Inflammatory macrophage (primary cell): Measurements from ENCODE around the gene CA5A.
"Not testable (repeated sequence)": the region's sequence is repeated elsewhere in the genome, so short reads cannot be mapped to it uniquely, and the experiment has no call there.

Experiments used
- DNase-seq, 2 donors: peaks; one replicate each; pipeline ENCODE4 v3.0.0-alpha.2; 2020 to 2022

Gene CA5A

DNA sequence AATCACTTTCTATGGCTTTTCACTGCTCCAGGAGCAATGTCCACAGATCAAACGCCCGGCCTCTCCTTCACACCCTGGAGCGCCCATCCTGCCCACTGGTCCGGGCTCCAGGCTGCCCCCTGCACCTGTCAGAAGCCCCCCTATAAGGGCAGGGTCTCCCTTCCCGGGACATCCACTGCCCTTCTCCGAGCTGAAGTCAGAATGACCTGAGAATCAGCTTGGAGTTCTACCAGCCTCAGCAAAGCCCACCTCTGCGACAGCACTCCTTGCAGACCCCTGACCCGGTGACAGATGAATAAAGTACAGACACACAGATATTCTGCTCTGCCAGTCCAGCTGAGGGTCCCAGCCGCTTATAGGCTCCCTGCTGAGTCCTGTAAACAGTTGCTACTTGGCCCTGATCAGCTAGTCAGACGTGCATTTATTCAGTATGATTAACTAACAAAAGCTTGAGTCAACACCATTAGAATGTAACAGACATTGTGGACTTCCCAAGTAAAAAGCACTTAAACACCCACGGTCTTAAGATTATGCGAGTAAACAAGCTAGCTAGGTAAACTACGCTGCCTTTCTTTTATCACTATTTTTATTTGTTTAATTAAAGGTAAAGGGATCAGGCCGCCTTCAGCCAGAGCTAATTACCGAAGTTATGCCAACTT, 71.9 kb downstream of the CA5A start:
- no peak for DNase-seq

DNA sequence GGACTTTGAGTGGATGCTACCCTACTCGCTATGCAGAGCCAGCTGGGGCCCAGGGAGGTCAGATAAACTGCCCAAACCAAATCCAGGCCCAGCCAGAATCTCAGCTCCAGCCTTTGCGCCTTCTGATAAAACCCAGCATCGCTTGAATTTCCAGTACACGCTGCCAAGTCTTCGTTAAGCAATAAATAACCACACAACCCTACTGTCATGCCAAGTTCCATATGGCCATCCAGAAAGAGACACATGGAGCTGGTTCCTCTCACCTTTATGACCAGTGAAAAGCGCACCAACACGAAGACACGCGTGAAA, 73.0 kb downstream of the CA5A start:
- not testable (repeated sequence) for DNase-seq

DNA sequence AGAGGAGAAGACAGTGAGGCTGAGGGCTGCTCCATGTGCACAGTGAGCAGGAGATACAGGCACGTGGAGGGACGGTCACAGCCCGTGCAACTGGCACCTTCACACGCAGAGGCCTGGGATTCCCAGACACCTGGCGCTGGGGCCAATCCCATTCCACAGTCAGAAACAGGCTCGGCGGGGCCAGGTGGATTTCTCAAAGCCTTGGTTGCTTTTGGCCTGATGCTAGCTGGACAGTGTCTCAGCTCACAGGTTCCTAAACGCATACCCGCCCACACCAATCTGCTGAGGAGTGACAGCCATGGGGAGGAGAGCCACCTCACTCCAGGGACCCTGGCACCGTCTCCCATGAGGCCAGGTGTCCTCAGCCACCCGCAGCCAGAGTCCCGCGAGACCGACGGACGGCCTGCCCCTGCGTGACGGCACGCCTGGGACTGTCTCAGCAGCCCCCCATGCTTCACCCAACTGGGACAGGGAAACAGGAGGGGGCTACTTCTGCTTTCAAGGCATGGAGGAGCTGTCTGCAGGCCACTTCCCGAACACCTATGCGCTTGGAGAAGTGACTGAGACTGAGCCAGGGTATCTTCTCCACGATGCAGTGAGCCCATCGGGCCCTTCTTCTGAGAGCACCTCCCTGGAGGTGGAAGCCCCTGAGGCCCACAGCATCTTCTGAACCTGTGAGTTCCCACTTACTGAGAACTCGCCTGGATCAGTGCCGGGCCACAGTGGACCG, 73.6 kb downstream of the CA5A start:
- DNase-seq, result not testable (repeated sequence)

DNA sequence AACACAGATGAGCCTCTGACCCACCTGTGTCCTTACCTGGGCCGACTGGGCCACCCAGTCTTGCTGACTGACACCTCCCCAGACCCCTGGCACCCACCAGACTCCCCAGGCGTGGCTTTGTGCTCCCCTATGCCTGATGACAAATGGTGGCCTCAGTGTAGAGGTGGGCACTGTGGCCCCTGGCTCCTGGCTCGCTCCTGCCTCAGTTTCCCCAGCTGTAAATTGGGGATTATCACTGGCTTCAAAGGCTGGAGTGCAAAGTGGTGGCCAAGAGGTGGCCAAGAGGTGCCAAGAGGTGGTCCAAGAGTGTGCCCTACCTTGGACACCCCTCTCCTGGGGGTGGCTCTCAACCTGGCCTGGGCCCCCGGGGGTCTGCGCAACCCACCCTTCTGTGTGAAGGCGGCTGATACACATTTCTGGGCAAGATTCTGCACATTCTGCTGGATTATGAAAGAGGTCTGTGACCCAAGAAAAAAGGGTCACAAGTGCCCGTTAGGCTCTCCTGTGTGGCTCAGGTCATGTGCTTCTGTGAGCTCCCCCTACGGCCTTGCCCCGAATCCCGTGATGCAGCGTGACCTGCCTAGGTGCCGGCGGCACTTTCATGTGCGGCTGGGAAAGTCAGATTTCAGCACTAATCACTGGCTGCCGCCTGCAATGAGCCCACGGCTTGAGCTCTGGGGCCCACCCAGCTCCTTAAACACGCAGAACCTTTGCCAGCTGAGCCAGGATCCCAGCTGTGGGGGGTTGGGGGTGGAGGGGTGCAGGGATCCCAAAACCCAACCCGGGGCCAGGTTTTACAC, 74.8 kb downstream of the CA5A start:
- DNase-seq, result not testable (repeated sequence)

DNA sequence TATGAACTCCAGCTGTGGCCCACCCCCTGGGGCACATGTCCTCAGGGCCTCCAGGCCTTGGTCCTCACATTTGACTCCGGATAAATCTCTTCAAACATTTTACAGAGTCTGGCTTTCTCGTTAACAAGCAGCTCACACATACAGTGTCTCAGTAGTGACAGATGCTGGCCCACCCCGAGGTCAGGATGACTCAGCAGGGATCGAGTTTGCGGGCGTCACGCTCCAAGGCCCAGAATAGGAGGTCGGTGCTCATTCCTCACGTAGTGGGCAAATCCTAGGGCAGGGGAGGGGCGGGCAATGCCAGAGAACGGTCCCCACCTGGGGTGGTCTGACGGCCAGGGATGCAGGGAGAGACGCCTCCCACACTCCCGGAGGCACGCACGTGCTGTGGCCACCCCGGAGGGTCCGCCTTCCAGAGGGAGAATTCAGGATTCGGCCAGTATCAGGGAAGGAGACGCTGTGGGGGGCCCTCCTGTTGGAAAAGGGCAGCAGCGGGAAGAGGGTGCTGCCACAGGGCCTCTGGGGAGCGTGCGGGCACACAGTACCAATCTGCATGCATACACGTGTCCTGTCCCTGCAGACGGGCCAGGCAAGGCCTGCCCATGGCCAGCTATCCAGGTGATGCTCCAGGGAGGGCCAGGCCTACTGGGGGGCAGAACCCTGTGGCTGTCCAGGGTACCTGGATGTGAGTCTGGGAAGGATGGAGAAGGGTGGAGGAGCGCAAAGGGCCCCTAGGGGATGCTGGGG, 75.6 kb downstream of the CA5A start:
- DNase-seq, result no peak

DNA sequence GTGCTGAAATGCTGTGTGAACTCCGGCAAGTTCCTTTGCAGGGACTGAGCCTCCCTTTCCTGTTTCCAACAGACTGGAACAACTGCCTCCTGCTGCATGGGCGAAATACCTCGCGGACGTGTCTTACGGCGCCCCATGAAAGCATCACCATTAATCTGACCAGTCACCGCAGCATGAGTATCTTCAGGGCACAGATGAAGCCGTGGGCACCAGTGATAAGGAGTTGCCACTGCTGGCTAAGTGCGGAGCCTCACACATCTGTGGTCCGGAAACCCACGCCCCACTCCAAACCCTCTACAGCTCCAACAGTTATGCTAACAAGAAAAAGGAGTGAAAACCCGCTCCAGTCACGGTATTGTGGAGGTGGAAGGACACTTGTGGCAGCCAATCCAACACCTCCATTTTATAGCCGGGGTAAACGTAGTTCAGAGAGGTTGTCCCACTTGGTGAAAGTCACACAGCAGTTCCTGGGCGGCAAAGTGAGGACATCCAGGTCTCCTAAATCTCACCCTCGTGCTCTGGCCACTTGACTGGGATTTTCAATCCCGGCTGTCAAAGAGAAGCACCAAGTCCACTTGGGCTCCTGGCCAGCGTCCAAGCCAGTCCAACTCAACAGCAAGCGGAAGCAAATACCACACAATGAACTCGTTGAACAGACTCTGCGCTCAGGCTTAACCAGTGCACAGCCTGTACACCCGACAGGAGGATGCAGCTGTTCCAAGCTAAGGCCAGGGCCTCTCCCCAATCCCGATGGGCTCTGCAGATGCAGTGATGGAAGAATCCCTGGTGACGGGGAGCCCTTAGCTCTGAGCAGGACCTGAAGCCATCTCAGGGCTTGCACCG, 78.0 kb downstream of the CA5A start:
- not testable (repeated sequence) for DNase-seq

DNA sequence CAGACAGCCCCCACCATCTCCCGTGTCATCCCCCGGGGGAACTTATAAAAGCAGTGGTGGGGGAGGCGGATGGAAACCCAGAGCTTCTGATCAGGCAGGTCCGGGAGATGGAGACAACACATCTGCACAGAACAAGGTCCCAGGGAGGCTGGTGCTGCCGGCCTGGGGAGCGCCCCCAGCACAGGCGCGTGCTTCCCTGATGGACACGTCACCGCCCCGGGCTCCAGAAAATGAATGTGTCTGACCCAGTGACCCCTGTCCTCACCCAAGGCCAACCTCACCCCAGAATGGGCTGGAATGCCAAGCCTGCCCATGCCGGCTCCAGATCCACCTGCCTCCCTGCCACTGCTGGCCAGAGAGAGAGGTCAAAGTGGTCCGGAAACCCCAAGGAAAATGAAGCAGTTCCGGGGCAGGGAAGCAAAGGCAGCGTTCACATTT, 79.5 kb downstream of the CA5A start:
- no peak for DNase-seq

DNA sequence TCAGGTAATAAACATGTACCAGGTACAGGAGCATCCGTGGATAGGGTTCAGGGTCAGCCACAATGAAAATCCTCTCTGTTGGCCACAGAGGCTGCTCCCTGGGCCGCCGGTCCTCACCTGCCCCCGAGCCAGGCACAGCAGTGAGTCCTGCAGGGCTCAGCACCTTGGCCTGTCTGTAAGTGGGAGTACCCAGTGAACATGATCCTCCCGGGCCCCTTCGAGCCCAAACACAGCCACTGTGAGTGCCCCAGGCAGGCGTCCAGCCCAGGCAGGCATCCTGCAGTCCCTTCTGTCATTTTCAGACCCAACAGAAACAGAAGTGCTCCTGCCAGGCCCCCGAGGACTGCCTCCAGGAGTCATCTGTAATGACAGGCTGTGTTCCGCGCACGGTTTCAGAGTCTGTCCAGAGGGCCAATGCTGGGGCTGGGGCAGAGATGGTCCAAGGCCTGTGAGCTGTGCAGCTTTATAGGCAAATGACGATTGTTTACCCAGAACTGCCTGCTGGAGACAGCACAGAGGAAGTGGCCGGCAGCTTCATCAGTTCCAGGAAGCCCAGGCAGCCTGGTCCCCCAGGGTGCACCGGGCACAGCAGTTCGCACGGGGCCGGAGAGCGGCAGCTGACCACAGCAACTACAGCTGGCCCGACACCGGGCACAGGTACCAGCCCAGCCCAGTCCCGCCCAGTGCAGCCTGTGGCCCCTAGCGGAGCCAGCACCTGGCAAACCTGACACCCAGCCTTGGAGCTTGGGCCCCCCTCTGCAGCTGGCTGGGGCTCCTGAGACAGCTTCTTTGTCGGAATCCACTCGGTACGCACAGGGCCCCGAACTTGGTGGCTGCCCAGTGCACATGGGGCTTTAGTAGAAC, 80.2 kb downstream of the CA5A start:
- peak; percentile 56 to 62 for DNase-seq

DNA sequence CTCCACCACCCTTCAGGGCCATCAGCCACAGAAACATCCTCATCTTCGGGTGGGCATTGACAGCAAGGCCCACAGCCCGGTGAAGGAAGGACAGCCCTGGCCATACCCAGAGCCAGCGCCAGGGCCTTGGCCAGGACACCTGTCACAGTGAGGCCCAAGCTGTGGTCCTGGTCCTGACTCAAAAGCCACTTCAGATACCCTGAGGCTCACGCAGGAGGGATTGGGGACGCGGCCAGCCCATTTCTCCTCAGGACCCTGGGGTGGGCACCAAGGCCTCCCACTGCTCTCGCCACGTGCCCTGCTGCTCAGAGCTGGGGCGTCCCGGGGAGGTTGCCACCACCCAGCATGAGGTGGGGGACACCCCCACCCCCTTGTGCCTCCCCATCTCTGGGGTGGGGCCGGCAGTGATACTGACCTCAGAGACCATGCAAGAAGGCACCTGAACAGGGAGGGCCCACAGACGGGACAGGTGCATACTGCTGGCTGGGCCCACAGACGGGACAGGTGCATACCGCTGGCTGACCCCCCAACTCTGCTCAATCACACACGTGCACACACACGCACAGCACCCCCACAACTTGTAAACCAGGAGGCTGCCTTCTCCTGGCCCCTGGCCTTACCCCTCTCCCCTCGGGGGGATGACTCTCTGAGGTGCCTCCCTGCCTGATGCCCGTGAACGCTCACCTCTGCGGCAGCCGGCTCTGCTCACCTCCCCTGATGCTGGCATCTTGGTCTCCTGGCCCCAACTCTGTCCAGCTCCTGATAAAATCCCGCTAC, 81.2 kb downstream of the CA5A start:
- DNase-seq, result no peak

DNA sequence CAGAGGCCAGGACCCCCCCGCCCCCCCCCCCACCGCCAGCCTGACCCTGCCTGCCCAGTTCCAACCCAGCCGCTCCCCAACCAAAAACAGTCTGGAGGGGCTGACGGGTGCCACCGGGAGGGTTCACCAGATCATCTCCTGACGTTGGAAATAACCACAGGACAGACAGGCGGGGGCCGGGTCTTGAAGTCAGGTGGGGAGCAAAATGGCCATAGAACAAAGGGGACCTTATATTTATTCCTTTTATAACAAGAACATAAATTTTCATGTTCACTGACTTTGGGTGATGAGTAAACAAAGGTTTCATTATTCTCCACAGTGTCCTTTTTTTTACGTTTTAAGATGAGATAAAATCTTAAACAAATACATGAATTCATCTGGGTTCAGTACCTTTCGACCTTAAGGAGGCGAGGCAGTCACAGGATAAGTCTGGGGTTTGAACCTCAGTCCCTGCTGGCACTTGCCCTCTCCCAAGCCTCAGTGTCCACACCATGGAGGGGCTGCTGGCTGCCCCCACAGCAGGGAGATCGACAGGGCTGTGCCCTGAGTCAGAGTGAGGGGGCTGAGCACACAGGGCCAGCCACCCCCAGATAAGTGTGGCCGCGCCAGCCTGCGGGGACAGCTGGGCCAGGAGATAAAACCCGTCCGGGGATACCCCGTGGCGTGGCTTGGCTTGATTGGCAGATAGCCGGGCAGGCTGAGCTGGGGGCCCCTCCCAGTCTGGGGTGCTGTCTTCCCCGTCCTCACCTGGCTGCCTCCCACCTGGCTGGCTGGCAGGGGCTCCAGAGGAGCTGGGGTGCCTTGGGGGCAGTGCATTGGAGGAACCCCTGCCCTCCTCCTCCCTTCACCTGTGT, 82.0 kb downstream of the CA5A start:
- DNase-seq, result no peak

DNA sequence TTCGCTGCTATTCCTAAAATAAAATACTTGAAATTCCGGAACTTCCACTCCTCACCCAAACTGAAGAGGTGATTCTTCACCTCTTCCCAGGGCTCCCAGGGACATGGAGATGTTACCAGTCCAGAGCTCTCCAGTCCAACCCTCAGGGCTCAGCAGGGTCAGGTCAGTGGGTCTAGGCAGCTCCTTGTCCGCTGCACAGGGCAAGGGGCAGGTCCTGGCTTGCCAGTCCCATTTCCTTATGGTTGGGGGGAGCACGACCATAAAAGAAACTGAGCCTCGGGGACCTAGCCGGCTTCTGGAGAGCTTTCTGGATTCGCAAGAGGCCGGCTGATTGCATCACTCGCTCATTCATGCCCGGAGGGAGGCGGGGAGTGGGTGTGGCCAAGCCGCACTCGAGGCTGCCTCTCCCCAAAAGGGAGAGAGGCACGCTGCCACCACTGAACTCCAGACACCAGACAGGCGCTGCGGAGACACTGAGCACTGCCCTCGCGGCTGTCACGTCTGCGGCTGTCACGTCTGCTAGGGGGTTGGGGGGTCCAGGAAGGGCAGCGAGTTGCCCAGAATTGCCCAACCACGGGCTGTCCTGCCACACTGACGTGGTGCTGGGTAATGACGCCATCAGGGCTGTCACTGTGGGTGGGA, 82.8 kb downstream of the CA5A start:
- peak; percentile 92 to 94 for DNase-seq

DNA sequence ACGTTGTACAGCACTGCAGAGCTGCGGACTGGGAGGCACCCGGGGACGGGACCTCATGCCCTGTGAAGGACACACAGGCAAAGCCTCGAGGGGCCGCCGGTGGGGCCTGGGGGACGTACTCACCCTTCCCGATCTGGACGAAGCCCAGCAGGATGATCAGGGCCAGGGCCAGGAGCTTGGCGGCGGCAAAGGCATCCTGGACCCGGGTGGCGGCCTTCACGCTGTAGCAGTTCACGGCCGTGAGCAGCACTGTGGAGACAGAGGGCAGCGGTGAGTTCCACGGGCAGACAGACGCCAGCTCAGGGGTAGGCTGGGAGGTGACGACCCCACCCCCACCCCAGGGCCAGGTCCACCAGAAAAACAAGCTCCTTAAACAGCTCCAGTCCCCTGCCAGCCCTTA, 84.7 kb downstream of the CA5A start:
- no peak for DNase-seq

DNA sequence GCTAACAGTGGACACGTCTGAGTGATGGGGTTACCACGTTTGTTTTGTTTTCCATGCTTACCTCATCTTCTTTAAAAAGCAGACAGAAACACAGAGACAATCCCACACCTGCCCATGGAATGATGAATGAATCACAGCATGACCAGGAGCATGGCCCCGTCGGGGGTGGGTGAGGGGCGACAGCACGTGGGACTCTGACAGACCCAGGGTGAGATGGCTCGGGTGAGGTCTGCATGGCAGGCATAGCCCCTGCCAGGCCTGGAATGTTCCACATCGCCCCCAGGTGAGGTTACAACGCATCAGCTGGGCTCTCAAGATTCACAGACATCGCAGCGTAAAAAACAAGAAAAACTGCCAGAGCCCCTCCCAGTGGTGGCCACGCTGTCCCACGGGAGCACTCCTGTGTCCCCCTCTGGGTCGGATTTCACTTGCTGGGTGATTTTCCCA, 85.2 kb downstream of the CA5A start:
- no peak for DNase-seq

DNA sequence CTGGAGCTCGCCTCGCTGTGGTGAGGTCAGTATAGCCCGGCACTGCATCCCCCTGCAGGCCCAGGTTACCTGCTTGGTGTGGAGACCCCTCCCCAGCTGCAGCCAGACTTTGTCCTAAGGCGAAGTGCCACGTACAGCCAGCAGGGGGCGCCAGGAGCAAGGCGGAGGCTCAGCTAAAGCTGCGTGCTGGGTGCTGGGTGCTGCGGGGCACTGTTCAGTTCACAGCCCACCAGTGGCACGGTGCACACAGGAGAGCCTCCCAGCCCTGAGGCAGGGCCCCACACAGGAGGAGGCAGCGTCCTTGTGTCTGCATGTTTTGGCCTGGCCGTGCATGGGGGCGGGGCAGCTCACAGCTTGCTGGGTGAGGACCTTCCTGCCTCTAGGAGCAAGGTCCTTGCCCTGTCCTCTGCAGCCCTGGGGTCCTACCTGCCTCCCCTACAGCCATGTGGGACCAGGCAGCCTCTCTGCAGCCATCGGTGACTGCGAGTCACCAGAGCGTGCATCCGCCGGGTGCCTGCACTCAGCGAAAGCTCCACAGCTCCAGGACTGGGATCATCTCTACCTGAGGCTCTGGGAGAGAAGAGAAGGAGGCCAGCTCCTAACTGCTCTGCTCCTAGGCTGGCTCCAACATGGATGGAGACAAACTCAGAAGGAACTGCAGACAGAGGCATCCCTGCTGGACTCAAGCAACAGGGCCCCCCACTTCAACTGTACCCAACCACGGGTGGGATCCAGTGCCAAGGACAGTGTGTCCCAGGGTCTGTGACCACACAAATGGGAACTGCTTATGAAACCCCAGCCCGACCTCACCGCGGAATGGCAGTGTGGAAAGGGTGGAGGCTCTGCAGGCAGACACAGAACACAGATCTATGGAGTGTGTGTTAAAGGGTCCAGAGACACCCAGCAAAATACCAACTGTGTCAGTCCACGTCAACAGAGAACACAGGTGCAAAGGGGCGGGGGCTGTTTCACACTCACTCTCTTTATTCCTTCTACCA, 86.0 kb downstream of the CA5A start:
- peak; percentile 44 to 60 for DNase-seq

DNA sequence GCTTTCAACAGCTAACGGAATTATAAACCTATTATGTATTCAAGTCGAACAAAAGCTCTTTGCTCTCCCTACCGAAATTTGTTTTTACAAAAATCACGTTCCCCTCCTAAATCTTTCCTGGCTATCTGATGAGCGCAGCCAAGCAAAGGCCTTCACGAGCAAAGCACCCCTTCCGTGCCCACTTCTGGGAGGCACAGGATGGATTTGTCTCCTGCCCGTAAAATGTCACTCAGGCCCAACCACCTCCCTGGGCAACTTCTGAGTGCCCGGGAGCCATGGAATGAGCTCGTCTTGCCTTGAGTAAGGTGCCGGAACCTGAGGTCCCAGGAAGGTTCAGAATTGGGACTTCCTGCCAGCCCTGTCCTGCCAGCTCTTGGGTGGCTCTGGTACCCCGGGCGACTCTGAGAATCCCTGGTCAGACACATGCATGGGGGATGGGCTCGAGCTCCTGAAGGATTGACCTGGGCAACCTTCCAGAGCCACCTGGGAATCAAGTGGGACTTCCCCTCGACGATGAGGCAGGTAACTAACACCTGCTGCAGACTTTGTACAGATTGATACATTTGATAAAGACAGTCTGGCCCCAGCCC, 86.8 kb downstream of the CA5A start:
- no peak for DNase-seq

DNA sequence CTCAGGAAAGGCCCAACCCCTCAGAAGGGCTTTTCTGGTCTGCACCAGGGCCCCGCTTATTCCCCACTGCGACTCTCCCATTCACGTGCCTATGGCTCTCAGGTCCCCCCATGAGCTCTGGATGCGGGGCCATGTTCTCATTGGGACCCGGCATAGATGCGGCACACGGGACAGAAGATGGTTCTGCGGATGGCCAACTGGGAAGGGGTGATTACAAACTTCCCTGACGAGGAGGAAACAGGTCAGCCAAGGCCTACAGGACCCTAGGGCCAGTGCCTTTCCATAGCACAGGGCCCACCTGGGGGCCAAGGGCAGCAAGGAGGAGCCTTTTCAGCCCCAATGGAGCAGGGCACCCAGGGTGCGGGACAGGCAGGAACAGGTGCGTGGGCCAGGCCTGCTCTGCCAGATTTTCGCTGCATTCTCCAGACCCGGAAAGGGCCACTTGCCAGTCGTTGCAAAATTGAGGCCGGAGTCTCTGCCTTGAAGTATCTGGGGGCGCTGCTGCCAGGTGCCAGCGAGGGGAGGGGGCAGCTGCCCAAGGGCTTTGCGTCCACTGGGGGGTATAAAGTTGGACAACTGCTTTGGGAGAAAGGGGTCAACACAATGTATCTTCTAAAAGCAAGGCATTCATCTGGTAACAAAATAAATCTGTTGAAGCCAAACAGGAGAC, 87.5 kb downstream of the CA5A start:
- DNase-seq, result no peak
